GM12872 (cell line): ENCODE measurements around the gene KRT28.

Experiments
- TF ChIP-seq, protein P1 (sequence below): IDR thresholded peaks from 3 replicates; pipeline ENCODE4 v1.5.1; 2011; ENCODE audit warnings: low read depth, mild to moderate bottlenecking, low read length, moderate library complexity; ENCODE audit not compliant: insufficient read depth

The KRT28 gene, protein sequence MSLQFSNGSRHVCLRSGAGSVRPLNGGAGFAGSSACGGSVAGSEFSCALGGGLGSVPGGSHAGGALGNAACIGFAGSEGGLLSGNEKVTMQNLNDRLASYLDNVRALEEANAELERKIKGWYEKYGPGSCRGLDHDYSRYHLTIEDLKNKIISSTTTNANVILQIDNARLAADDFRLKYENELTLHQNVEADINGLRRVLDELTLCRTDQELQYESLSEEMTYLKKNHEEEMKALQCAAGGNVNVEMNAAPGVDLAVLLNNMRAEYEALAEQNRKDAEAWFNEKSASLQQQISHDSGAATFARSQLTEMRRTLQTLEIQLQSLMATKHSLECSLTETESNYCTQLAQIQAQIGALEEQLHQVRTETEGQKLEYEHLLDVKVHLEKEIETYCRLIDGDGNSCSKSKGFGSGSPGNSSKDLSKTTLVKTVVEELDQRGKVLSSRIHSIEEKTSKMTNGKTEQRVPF

DNA sequence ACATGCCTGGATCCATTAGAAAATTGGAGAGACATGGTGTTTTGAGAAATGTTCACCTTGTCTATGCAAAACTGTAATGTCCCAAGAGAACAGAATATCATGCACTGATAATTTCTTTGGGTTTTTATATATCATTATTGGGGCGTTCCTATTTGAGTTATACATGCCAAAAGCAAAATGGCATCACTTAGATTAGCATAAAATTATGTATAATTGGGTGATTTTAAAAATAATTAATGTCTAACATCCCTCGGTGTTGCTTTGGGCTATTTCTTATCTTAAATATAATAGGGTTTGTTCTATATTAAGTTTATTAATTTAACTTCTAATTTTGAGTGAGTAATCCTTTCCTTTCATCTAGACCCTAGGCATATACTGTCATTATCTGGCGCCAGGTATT is at the start of gene KRT28:
Gene KRT28, minus strand, starts transcription at position 101 of the 400 bp plus-strand sequence. Its CDS starts 66 bp downstream, at position 35.
- TF ChIP-seq, protein P1, sequence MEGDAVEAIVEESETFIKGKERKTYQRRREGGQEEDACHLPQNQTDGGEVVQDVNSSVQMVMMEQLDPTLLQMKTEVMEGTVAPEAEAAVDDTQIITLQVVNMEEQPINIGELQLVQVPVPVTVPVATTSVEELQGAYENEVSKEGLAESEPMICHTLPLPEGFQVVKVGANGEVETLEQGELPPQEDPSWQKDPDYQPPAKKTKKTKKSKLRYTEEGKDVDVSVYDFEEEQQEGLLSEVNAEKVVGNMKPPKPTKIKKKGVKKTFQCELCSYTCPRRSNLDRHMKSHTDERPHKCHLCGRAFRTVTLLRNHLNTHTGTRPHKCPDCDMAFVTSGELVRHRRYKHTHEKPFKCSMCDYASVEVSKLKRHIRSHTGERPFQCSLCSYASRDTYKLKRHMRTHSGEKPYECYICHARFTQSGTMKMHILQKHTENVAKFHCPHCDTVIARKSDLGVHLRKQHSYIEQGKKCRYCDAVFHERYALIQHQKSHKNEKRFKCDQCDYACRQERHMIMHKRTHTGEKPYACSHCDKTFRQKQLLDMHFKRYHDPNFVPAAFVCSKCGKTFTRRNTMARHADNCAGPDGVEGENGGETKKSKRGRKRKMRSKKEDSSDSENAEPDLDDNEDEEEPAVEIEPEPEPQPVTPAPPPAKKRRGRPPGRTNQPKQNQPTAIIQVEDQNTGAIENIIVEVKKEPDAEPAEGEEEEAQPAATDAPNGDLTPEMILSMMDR = no peak

DNA sequence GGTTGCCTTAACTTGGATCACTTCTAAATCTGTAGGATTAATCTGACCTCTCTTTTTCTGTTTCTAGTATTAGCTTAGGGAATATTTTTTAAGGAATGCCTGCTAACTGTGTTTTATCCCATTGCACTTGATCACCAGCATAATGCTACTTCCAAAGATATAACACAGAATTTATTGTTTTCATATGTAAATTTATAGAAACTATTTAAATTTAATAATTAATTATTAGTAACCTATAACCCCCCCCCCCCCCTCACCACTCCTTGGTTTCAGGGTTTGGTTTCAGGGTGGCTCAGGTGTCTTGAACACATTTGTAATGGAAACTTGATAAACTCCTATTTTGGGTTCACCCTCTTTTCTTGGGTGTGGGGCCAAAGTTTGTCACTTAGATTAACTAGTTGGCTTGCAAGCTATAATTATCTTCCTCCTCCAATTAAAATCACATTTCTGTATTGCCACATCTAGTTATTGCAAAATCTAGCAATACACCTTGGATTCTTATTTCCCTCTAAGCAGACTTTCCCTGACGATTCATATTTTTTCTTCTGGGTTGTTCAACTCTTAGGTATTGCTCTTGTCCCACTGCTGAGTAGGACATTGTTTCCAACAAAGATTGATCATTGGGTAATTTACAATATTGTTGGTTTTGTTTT is 49.0 kb upstream of the KRT28 start:
- TF ChIP-seq, protein P1 = no peak

DNA sequence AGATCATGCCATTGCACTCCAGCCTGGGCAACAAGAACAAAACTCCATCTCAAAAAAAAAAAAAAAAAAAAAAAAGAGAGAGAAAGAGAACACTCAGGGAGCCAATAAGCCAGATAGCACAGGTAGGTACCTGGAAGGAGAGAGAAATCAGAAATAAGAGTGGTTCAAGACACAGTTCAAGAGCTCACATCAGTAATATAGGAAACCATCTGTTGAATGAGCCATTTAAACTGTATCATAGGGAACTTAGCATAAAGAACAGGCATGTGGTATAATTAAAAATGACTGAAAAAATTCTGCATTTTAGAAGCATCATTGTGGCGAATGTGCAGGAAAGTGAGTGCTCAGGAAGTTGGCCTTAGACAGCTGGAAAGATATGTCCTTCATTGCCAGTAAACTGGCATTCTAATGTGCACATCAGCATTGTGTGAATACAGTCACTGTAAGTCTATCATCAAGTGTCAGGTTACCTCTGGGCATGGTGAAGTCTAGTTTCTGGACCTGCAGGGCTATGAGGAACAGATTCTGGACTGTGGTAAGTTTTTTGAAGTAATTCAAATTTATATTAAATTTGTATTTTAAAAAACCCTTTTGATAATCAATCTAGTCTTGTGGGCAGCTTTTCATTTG is 46.9 kb upstream of the KRT28 start:
- TF ChIP-seq, protein P1 = no peak

DNA sequence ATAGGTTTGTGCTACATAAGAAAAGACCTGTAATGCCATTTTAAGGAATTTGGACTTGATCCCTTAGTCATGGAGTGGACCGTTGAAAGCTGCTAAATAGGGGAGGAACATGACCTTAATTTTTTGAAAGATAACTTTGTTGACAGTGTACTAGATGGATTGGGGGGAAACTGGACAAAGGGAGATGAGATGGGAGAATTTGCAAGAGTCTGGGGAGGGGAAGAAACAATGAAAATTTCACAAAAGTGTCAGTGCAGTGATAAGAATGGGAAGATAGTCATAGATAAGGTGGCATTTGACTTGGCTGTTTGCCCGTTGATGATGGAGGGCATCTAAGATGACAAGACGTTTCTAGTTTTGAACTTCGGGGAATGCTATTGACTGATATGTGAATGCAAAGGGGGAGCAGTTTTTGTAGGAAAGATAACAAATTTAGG is 44.9 kb upstream of the KRT28 start:
- TF ChIP-seq, protein P1 = no peak

DNA sequence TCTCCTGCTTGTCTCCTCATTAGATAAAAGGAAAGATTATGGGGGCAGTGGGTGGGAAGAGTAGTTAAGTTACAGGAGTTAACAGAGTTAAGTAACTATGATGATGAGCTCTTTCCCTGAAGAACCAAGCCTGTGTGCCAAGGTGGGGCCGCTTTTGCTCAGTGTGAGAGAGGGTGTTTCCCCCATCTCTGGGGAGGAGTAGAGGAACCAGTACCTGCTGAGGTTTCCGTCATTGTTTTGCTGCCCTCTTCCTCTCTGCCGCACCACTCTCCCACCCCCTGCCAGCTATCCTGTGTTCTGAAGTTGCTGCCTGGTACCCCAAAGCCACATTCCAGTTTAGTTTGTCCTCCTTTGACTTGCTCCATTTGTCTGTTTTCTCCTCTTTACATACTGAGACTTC is 43.5 kb upstream of the KRT28 start:
- TF ChIP-seq, protein P1 = no peak

DNA sequence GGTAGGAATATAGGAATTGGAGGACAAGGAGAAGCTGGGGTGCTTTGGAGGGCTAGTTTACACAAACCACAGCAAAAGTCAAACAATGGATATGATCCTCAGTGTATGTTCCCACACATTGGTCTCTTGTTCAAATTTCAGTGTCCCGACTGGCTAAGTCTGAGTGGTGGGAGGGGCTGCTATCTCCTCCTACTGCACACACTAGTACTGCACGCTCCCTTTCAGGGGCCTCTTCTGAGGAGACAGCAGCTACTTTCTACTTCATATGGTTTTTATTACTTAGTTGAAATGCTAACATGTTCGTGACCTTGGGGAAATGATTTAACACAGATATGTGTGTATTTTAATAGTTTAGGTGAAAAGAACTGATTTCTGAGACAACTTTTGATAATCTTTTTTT is 41.5 kb upstream of the KRT28 start:
- TF ChIP-seq, protein P1 = no peak

DNA sequence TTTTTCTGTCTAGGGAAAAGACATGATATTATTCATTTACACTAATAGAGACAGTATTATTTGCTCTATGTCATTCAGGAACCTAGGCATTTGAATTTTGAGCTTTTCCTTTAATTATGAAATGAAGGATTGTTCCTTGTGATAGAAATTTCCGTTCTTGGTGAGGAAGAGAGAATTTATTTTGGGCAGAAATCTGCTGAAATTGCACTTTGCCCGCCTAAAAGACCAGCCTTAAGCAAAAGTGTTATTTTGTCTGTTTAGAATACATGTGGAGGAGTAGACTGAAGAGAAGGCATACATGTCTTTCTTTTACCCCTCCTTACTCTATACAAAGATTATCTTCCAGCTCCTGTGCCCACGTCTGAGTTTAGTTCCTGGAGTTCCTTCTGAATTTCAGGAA is 39.4 kb upstream of the KRT28 start:
- TF ChIP-seq, protein P1 = no peak
